ENCODE results near the gene ENGASE.

Gene ENGASE

GRCh38 chr17:79095345-79096055 lies 20.9 kb downstream of the ENGASE start:
- no peak for DNase-seq

GRCh38 chr17:79096477-79096876 lies 21.9 kb downstream of the ENGASE start:
- no peak for DNase-seq

GRCh38 chr17:79097226-79098055 lies 22.8 kb downstream of the ENGASE start:
- no peak for DNase-seq

DNA sequence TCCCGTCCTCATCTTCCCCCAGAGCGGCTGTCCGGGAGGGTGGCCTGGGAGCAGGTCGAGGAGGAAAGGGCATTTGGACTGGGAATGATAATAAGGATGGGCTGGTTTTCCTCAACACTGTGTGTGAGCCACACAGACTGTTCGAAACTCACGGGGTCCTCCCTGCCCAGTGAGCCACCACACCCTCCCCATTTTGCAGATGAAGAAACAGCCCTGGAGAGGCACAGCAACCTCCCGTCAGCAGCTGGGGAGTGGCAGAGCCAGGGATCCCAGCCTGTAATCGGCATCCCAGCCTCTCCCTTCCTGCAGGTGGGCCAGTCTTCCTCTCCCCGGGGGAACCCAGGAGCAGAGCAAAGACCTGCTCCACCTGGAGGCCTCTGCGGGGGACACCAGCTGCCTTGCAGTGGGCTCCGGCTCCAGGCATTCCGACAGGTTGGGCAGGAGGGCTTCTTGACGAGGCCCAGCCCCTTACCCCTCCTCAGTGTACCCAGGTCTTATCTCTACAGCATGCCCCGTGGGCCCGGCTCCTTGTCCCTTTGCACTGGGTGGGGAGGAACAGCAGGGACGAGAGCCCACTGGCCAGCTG lies 23.8 kb downstream of the ENGASE start:
- no peak for DNase-seq

DNA sequence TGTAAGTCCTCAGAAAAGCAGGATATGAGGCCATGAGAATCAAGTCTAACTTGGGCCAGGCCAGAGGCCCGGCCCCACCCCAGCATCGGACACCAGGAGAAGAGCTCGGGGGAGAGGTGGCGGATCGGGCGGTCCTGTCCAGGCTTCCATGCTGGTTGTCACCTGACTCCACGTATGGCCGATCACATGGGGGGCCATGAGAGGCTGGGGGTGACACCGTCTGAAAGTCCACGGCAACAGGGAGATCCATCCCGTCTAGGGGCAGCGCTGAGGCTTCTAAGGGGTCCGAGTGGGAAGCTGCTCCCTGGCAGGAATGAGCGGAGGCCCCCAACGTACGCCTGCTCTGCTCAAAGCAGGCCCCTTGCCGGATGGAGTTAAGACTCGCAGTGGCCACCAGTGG lies 25.8 kb downstream of the ENGASE start:
- no peak for DNase-seq

DNA sequence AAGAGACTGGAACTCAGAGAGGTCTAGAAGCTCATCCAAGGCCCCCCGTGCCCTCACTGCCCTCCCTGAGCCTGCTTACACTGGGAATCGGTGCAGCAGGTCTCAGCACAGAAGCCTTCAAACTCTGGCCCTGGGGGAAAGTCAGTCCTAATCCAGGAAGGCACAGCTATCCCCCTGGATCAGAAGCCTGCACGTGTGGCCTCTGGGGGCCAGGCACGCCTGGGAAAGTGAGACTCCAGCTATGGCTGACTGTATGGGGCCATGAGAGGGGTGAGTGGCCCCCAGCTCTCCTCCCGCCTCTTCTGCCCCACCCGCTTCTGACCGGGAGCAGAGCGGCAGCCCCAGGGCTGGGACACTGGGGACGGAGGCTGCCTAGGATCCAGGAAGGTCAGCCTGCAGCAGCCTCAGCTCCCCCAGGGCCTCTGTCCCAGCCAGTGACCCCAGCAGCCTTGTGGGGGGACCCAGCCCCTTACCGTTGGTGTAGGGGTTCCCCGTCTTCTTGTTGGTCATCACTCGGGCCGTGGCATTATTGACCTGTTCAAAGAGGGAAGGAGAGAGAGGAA lies 26.6 kb downstream of the ENGASE start:
- no peak for DNase-seq

DNA sequence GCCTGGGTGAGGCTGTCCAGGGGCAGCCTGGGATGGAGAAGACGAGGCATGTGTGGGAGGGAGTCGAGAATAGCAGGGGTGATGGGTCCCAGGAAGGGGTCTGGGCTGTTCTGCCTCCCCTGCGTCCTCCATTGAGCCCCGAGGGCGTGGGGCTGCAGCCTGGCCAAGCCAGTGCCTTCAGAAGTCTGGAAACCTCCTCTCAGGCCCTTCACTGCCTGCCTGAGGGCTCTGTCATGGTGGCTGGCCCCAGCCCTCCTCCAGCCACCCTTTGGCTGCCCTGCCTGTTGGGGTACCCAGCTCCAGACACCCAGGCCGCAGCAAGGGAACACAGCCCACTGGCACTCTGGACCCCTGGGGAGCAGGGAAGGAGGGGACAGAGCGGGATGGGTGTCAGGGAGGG lies 27.6 kb downstream of the ENGASE start:
- DNase-seq, result no peak

DNA sequence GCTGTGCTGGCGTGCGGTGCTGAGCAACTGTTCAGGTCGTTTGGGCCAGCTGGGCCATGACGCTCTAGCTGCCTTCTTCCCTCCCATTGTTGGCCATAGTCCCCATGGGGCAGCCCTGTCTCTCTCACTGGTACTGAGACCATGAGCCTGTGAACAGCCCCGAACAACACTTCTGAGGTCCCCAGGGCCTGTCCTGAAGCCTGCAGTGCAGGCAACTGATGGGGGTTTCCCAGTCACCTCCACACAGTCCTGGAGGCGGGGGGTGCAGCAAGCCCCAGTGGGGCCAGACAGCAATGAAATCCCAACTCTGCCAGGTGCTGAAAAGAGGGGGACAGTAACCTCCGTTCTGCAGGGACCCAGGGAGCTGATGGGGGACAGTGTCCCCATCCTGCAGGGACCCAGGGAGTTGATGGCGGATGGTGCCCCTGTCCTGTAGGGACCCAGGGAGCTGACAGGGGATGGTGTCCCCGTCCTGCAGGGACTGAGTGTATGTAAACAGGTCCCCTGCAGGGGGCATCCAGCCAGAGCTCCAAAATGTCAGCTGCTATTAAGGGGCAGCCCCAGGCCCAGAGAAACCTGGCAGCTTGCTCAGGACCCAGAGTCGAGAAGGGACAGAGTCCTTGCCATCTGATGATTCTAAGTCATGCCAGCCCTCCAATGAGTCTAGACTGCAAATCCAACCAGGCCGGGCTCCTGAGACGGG lies 30.4 kb downstream of the ENGASE start:
- DNase-seq, result no peak

DNA sequence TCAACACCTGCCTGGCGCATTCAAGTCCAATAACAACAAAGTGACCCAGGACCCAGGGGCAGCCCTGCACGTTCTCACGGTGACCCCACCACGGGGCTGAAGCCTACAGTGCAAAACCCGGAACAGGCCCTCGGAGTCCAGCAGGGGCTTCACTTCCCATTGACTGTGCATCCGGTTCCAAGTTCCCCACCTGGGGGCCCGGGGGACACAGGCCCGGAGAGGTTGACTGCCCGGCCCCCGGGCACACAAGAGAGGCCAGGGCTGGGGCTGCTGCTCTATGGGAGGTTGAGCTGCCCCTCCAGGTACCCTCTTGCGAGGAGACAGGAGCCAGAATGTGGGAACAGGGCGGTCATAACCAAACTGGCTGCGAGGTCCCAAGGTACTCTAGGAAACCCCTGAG lies 31.3 kb downstream of the ENGASE start:
- no peak for DNase-seq

GRCh38 chr17:79106958-79107357 lies 32.3 kb downstream of the ENGASE start:
- DNase-seq, result no peak

DNA sequence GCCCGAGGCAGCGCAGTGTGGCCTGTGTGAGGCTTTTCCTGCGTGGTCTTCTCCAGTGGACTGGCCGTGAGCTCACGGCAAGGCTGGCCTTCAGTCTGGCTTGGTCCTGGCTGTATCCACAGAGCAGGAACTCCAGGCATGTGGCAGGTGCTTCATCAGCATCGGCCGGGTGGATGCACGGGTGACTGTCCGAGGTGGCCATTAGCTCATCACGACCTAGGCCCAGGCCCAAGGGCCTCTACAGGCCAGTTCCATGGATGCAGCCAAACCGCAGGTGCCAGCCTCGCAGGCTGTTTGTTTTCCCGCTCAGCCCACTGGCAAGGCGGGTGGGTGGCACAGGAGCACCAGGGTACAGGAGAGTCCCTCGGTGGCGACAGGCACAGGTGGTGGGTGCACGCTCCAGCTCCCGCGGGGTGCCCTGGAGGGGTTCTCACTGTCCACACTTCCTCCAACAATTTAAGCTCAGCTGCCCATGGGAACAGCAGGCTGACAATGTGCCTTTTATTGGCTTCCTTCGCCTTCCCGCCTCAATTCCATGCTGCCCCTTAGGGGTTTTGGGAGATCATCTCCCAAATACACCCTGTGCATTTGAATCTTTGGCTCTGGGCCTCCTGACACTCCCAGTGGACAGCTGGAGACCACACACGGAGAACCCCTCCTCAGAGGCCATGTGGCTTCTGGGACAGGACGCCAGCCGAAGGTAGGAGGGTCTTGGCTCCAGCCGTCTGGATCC lies 33.0 kb downstream of the ENGASE start:
- no peak for DNase-seq

GRCh38 chr17:79108232-79108850 lies 33.7 kb downstream of the ENGASE start:
- no peak for DNase-seq

- DNase-seq, result no peak
Measured at GRCh38 chr17:79108870-79109269, 34.2 kb downstream of the ENGASE start.

- no peak for DNase-seq
Measured at GRCh38 chr17:79109584-79109983, 35.0 kb downstream of the ENGASE start.

DNA sequence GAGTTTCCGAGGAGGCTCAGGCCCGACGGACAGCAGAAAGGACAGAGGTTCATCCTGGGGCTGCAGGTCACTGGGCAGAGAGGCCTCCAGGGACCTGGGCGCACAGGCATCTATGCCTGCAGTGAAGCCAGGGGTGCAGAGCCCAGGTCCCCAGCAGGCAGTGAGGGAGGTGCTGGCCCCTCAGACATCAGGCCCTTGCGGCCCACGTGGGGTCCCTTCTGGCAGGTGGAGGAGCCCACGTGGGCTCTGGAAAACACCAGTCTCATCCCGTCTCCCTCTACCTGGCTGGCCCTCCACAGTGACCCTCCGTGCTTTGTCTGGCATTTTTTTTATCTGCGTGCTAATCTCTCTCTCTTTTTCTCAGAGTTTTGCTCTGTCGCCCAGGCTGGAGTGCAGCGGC lies 36.5 kb downstream of the ENGASE start:
- no peak for DNase-seq

- DNase-seq, result no peak
Measured at GRCh38 chr17:79112471-79112870, 37.8 kb downstream of the ENGASE start.

DNA sequence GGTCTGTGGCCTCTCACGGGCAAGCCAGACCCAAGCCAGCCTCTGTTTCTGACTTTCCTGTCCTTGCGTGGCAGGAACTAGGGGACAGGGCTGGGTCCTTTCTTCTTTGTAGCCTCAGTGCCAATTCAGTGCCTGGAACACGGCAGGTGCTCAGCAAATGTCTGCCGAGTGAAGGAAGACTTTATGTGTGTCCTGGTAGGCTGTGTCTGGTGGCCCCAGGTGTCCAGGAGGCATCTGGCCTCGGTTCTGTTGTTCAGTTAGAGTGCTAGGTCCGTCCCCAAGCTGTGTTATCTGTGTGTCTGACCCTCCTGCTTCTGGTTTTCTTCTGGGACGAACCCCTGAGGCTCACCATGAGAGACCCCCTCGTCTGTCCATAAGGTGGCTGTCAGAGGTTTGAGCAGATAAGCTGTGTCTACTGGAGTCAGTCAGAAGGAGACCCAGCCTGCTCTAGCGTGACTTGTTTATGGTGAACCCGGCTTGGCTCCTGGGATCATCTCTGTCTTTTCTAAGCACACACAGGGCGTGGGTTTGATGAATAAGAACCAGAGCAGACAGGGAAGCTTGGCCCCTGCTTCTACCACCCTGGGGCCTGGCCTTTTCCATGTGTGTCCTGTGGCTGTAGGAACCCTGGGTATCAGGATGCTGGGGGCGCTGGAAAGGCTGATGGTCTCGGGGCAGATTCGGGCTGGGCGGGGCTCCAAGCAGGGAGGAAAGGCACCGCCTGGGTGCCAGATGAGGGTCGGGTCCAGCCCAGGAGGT lies 39.3 kb downstream of the ENGASE start:
- no peak for DNase-seq

GRCh38 chr17:79114458-79115301 lies 40.1 kb downstream of the ENGASE start:
- DNase-seq, result no peak

DNA sequence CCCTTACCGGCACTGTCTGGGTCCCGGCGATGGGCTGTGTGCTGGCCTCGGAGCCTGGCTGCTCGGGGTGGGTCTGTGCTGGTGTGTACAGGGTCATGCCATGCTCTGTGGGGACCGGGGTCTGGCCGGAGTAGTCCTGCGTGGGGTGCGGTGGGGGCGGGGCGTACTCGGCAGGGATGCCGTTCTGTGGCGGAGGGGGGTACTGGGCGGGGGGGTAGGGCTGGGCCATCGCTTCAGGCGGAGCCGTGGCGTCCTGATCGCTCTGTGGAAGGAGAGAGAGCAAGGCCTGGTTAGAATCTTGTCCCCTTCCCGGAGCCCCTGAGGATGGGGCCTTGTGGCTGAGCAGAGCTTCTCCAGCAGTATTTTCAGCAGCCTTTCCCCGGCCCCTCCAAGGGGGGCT lies 40.9 kb downstream of the ENGASE start:
- DNase-seq, result no peak

Measured in inflammatory macrophage treated with lipopolysaccharide for 1 hour (primary cell).